ENCODE data around the gene KCNA10.

KCNA10 gene

GRCh38 chr1:110477967-110478640 is 40.9 kb downstream of the KCNA10 start:
- no peak for DNase-seq (ENCODE audit: low read depth in 2 of 2)

- no peak for DNase-seq (ENCODE audit: low read depth in 2 of 2)
Observed at GRCh38 chr1:110477445-110477957, 41.5 kb downstream of the KCNA10 start.

- DNase-seq (ENCODE audit: low read depth in 2 of 2): no peak
Observed at GRCh38 chr1:110477041-110477440, 41.9 kb downstream of the KCNA10 start.

GRCh38 chr1:110476028-110476765 is 42.8 kb downstream of the KCNA10 start:
- DNase-seq (ENCODE audit: low read depth in 2 of 2): no peak

- no peak for DNase-seq (ENCODE audit: low read depth in 2 of 2)
Observed at GRCh38 chr1:110475362-110476027, 43.5 kb downstream of the KCNA10 start.

- no peak for DNase-seq (ENCODE audit: low read depth in 2 of 2)
Observed at GRCh38 chr1:110474444-110474843, 44.5 kb downstream of the KCNA10 start.

- no peak for DNase-seq (ENCODE audit: low read depth in 2 of 2)
Observed at GRCh38 chr1:110472546-110472945, 46.4 kb downstream of the KCNA10 start.

- DNase-seq (ENCODE audit: low read depth in 2 of 2): no peak
Observed at GRCh38 chr1:110471131-110471530, 47.8 kb downstream of the KCNA10 start.
